Mucosa of descending colon (tissue), 3 donors: ENCODE results near the gene PHETA1. TPM values are rescaled to one million over a fixed set of nuclear protein-coding genes. Genes with fewer than 3 reads are reported as not detected.

Source experiments
- ATAC-seq: fragments of 200-7000 bp; cut with Tn5 transposase; one replicate; pipeline ENCODE4 v1.9.1; 2020; ENCODE audit warnings: mild to moderate bottlenecking, moderate library complexity
- DNase-seq, 3 donors: peaks; one replicate each; pipeline ENCODE4 v3.0.0-alpha.2; 2020
- H3K36me3 ChIP-seq: fragments of 200-600 bp; one replicate; pipeline ENCODE4 v1.8.0; 2021; ENCODE audit warnings: low read depth, mild to moderate bottlenecking
- H3K4me1 ChIP-seq: fragments of 200-600 bp; one replicate; pipeline ENCODE4 v1.8.0; 2021; ENCODE audit warnings: low read depth, mild to moderate bottlenecking
- H3K4me3 ChIP-seq: fragments of 200-600 bp; one replicate; pipeline ENCODE4 v1.8.0; 2021; ENCODE audit warnings: mild to moderate bottlenecking
- H3K9me3 ChIP-seq: fragments of 200-600 bp; one replicate; pipeline ENCODE4 v1.8.0; 2021; ENCODE audit warnings: mild to moderate bottlenecking
- CTCF ChIP-seq: fragments of 200-600 bp; IDR thresholded peaks from one replicate; pipeline ENCODE4 v1.8.0; 2022; ENCODE audit warnings: antibody characterized with exemption, mild to moderate bottlenecking
- intact Hi-C, 2 donors: fragments of 100-400 bp; cut with DNase I in 1 of 2; cut with micrococcal nuclease in 1 of 2; formaldehyde crosslinking; loops; one replicate each; pipeline versions ENCODE4 v1.11.0 to v1.11.1; 2022; cut with DNase I, micrococcal nuclease
- total RNA-seq, 3 donors: library from RNA; stranded (reverse); fragmentation: NEBNext Ultra II Directional in 2 of 3; extraction: Animal tissue kit (Norgen Biotek cat#: 25700) in 2 of 3; gene quantifications; one replicate each; pipeline versions ENCODE4 v1.2.1 to v1.2.4, GENCODE V29; 2021 to 2023
- donor health status: DM: no; HTN: no; CAD: no; lungs with moderate emphysema.
- donor health status: DM: no; HTN: no; CAD: no.
- donor health status: DM: no; HTN: yes; CAD: no.

The PHETA1 gene
- total RNA-seq, 3 donors from 2014 or later = 21.4 to 39.8 (median 23.4) TPM

GRCh38 chr12:111362687-111363475, 6.0 kb downstream of the PHETA1 start:
- no peaks in the 10 kb centered on the region for H3K36me3 ChIP-seq
- ATAC-seq = no peak
- H3K9me3 ChIP-seq = no peaks in the 10 kb centered on the region
- H3K4me3 ChIP-seq = no peak overlapping the region
- H3K4me1 ChIP-seq = peaks cover 7% of the 10 kb centered on the region
- no peak for DNase-seq
- intact Hi-C loops = no loop called here
- TF ChIP-seq CTCF = no peak

DNA sequence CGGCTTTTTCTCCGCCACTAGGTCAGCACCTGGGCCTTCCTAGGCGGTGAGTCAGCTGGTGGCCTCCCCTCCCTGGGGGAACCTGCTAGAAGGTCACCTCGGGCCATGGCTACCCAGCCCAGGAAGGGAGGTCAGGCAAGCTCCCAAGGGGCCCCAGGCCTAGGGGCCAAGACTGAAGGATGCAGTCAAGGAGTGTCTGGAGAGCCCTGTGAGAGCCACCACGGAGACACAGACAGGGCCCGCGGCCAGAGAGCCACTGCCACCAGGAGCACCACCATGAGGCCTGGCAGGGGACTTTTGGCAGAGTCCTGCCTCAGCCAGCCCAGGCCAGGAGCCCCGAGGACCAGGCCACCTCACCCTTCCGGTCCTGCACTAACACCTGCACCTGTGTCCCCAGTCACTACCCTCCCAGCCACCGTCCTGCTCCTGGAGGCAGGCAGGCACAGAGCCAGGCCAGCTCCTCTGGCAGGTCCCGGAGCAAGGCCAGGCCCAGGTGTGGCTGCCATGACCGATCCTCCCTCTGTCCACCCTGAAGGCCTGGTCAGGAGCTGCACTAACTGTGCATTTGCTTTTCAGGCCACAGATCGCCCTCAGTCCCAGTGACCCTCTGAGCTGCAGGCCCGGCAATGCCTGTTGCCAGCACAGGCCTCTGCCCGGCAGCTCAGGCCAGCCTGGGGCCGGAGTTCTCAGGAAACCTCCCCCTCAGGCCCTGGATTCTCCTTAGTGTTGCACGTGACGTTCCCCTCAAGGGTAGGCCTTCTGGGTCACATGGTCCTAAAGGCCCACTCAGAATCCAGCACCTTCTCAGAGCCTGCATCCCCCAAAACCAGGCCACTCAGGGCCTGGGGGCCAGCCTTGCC, 6.9 kb downstream of the PHETA1 start:
- Histone ChIP-seq H3K36me3 (no peaks in the 10 kb centered on the region), H3K4me3 (no peak overlapping the region), H3K4me1 (no peaks in the 10 kb centered on the region), H3K9me3 (no peaks in the 10 kb centered on the region)
- DNase-seq = no peak
- intact Hi-C loops = no loop called here
- TF ChIP-seq CTCF = no peak
- ATAC-seq = no peak

- no peak overlapping the region for H3K4me3 ChIP-seq
- no peaks in the 10 kb centered on the region for H3K36me3 ChIP-seq
- no peaks in the 10 kb centered on the region for H3K4me1 ChIP-seq
- DNase-seq (no peak), ATAC-seq (no peak)
- intact Hi-C loops = no loop called here
- no peaks in the 10 kb centered on the region for H3K9me3 ChIP-seq
- no peak for TF ChIP-seq CTCF
These were observed 7.7 kb downstream of the PHETA1 start for GRCh38 chr12:111361073-111361716.

- H3K4me1 ChIP-seq = no peaks in the 10 kb centered on the region
- H3K9me3 ChIP-seq = no peaks in the 10 kb centered on the region
- intact Hi-C loops = no loop called here
- no peaks in the 10 kb centered on the region for H3K36me3 ChIP-seq
- no peak for TF ChIP-seq CTCF
- DNase-seq (no peak), ATAC-seq (no peak)
- H3K4me3 ChIP-seq = no peak overlapping the region
These were observed 8.5 kb downstream of the PHETA1 start for GRCh38 chr12:111360325-111360930.

DNA sequence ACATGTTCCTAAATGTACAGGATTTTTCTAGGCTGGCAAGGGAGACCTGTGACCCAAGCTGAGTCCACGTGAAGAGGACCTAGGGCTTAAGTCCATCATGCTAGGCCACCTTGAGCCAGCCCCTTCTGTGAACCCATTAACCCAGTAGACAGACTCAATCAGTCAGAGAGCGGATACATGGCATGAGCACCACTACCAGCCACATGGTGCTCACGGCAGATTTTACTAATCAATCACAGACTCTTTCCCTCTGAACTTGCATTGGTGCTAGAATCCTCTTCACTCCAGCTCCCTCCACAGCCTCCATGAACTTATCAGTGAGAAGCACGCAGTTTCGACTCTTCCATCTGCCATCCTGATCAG, 9.0 kb downstream of the PHETA1 start:
- Histone ChIP-seq H3K9me3 (no peaks in the 10 kb centered on the region), H3K4me3 (no peak overlapping the region), H3K4me1 (no peaks in the 10 kb centered on the region), H3K36me3 (no peaks in the 10 kb centered on the region)
- ATAC-seq = peak; percentile 5
- intact Hi-C loops = no loop called here
- no peak for DNase-seq
- no peak for TF ChIP-seq CTCF
